Ovary (tissue), 3 donors: ENCODE results near the gene CSNK1G2.

ENCODE experiments used
- CTCF ChIP-seq, 3 donors: fragments of 450-650 bp in 2 of 3; fragments of 200-600 bp in 1 of 3; IDR thresholded peaks; one replicate each; pipeline versions ENCODE4 v1.5.1 to v1.8.0; 2016 to 2022; ENCODE audit warnings: antibody characterized with exemption in 3 of 3, mild to moderate bottlenecking in 1 of 3
- EP300 ChIP-seq: sonication (generic); formaldehyde crosslinking; IDR thresholded peaks from one replicate; pipeline ENCODE4 v1.6.1; 2017; ENCODE audit warnings: antibody characterized with exemption
- POLR2A ChIP-seq: fragments of 450-650 bp; IDR thresholded peaks from one replicate; pipeline ENCODE4 v1.6.1; 2017; ENCODE audit warnings: antibody characterized with exemption, mild to moderate bottlenecking, moderate library complexity
- donor health status: DM: no; HTN: no; CAD: no.

- TF ChIP-seq EP300 = no peak
- TF ChIP-seq CTCF (IDR thresholded peaks at IDR 0.05) = no peak
- no peak for TF ChIP-seq POLR2A
Measured at GRCh38 chr19:1999856-2000515, 59.0 kb downstream of the CSNK1G2 start.
